AG04450 (cell line): ENCODE results near the gene IL1RAPL2. TPM values are rescaled to one million over a fixed set of nuclear protein-coding genes. Genes with fewer than 3 reads are reported as not detected.

ENCODE experiments used
- CTCF ChIA-PET: fragments of 300-600, 350-600 bp; formaldehyde crosslinking; extraction: SDS; loops from one replicate; lab custom pipeline; 2022; ENCODE audit warnings: antibody characterized with exemption, inconsistent platforms; lab: Charles Lee
- POLR2A ChIA-PET: fragments of 350-600 bp; formaldehyde crosslinking; extraction: SDS; loops from one replicate; lab custom pipeline; 2021; ENCODE audit warnings: antibody characterized with exemption, inconsistent platforms; lab: Yijun Ruan, JAX
- DNase-seq: peaks from one replicate; pipeline ENCODE4 v3.0.0-alpha.2; 2011; ENCODE audit warnings: low read depth, low spot score
- H3K27ac ChIP-seq: one replicate; pipeline ENCODE4 v1.5.1; 2012; ENCODE audit warnings: low read depth, low read length, control low read depth
- H3K27me3 ChIP-seq: one replicate; pipeline ENCODE4 v1.6.0; 2012; ENCODE audit warnings: low read length; ENCODE audit not compliant: control insufficient read depth, insufficient read depth
- H3K4me3 ChIP-seq: 2 replicates; pipeline ENCODE4 v1.5.1; 2011; ENCODE audit warnings: mild to moderate bottlenecking, low read depth, low read length, control low read depth
- H3K9me3 ChIP-seq: 2 replicates; pipeline ENCODE4 v1.5.1; 2012; ENCODE audit warnings: low read length; ENCODE audit not compliant: control insufficient read depth, insufficient read depth
- CTCF ChIP-seq: IDR thresholded peaks from 2 replicates; pipeline ENCODE4 v1.5.1; 2011; ENCODE audit warnings: low read depth, low read length, control low read depth, inconsistent platforms
- polyA plus RNA-seq: library from polyadenylated mRNA; depleted of rRNA; stranded (reverse); fragments of >200 nt; gene quantifications from 2 replicates; pipeline ENCODE4 v1.2.3, GENCODE V29; 2011

IL1RAPL2 gene
- polyA plus RNA-seq, 1 experiment = 0.71 TPM

- CTCF ChIA-PET = no interaction called here
- H3K9me3 ChIP-seq = no peaks in the 10 kb centered on the region
- POLR2A ChIA-PET = no interaction called here
- no peak overlapping the region for H3K4me3 ChIP-seq
- H3K27me3 ChIP-seq = no peaks in the 10 kb centered on the region
- H3K27ac ChIP-seq = no peak overlapping the region
- TF ChIP-seq CTCF = no peak
- DNase-seq = no peak
These were observed 406.7 kb downstream of the IL1RAPL2 start for GRCh38 chrX:104972737-104973136.

- DNase-seq = no peak
- Histone ChIP-seq H3K4me3 (no peak overlapping the region), H3K27me3 (no peaks in the 10 kb centered on the region), H3K9me3 (no peaks in the 10 kb centered on the region), H3K27ac (no peak overlapping the region)
- CTCF ChIA-PET = no interaction called here
- POLR2A ChIA-PET = no interaction called here
- no peak for TF ChIP-seq CTCF
These were observed 421.1 kb downstream of the IL1RAPL2 start for GRCh38 chrX:104987063-104987462.

- ChIA-PET CTCF (no interaction called here), POLR2A (no interaction called here)
- TF ChIP-seq CTCF = no peak
- H3K9me3 ChIP-seq = no peaks in the 10 kb centered on the region
- no peak overlapping the region for H3K27ac ChIP-seq
- DNase-seq = no peak
- no peaks in the 10 kb centered on the region for H3K27me3 ChIP-seq
- no peak overlapping the region for H3K4me3 ChIP-seq
These were observed 422.0 kb downstream of the IL1RAPL2 start for GRCh38 chrX:104988038-104988437.

GRCh38 chrX:104995546-104995945 lies 429.5 kb downstream of the IL1RAPL2 start:
- Histone ChIP-seq H3K27ac (no peak overlapping the region), H3K4me3 (no peak overlapping the region), H3K27me3 (no peaks in the 10 kb centered on the region), H3K9me3 (no peaks in the 10 kb centered on the region)
- TF ChIP-seq CTCF = no peak
- no peak for DNase-seq
- CTCF ChIA-PET = no interaction called here
- POLR2A ChIA-PET = no interaction called here

GRCh38 chrX:105006103-105006502 lies 440.1 kb downstream of the IL1RAPL2 start:
- no peak overlapping the region for H3K4me3 ChIP-seq
- no peaks in the 10 kb centered on the region for H3K9me3 ChIP-seq
- ChIA-PET CTCF (no interaction called here), POLR2A (no interaction called here)
- TF ChIP-seq CTCF = no peak
- H3K27me3 ChIP-seq = no peaks in the 10 kb centered on the region
- DNase-seq = no peak
- H3K27ac ChIP-seq = no peak overlapping the region
